Activated naive CD8-positive, alpha-beta T cell treated with anti-CD3 and anti-CD28 coated beads, Interleukin-2, amount 50 U/mL, for 24 hours (primary cell): ENCODE measurements around the gene KRTAP10-9.
"Not testable (repeated sequence)": the region's sequence is repeated elsewhere in the genome, so short reads cannot be mapped to it uniquely, and the experiment has no call there.

ENCODE experiments used
- ATAC-seq: fragments of 150-1000 bp; cut with Tn5 transposase; one replicate; pipeline ENCODE4 v1.10.0; 2021
- DNase-seq: peaks from one replicate; pipeline ENCODE4 v3.0.0; 2021
- H3K27ac Mint-ChIP-seq: one replicate; pipeline ENCODE4 v1.8.0; 2021; ENCODE audit warnings: mild to moderate bottlenecking, mixed read lengths
- H3K27me3 Mint-ChIP-seq: one replicate; pipeline ENCODE4 v1.8.0; 2021; ENCODE audit warnings: mixed read lengths
- H3K36me3 Mint-ChIP-seq: one replicate; pipeline ENCODE4 v1.8.0; 2021; ENCODE audit warnings: low read depth, mixed read lengths
- H3K4me1 Mint-ChIP-seq: one replicate; pipeline ENCODE4 v1.8.0; 2021; ENCODE audit warnings: mixed read lengths
- H3K4me3 Mint-ChIP-seq: one replicate; pipeline ENCODE4 v1.8.0; 2021; ENCODE audit warnings: mild to moderate bottlenecking, moderate library complexity, mixed read lengths
- H3K9me3 Mint-ChIP-seq: one replicate; pipeline ENCODE4 v1.8.0; 2021; ENCODE audit warnings: mixed read lengths

KRTAP10-9 gene

DNA sequence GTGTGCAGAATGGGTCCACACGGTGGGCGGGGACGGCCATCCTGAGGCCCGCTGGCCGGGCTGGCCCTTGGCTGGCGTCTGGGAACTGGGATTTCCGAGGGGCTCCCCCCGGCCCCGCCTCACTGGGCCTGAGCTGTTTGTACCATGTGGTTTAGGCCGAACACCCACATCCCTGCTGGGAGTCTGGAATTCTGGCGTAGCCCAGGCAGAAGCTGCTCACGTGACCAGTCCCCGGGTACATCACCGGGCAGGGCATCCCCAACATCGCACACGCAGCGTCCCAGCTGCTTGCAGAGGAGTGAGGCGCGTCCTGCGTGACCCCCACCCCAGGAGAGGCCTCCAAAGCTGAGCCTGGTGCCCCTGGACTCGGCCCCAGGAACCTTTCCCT lies 24.4 kb upstream of the KRTAP10-9 start:
- no peak for ATAC-seq
- Mint-ChIP-seq H3K36me3 (no peaks in the 10 kb centered on the region), H3K4me1 (no peaks in the 10 kb centered on the region), H3K9me3 (peaks cover 13% of the 10 kb centered on the region), H3K4me3 (no peak overlapping the region), H3K27ac (no peak overlapping the region), H3K27me3 (no peaks in the 10 kb centered on the region)
- no peak for DNase-seq

DNA sequence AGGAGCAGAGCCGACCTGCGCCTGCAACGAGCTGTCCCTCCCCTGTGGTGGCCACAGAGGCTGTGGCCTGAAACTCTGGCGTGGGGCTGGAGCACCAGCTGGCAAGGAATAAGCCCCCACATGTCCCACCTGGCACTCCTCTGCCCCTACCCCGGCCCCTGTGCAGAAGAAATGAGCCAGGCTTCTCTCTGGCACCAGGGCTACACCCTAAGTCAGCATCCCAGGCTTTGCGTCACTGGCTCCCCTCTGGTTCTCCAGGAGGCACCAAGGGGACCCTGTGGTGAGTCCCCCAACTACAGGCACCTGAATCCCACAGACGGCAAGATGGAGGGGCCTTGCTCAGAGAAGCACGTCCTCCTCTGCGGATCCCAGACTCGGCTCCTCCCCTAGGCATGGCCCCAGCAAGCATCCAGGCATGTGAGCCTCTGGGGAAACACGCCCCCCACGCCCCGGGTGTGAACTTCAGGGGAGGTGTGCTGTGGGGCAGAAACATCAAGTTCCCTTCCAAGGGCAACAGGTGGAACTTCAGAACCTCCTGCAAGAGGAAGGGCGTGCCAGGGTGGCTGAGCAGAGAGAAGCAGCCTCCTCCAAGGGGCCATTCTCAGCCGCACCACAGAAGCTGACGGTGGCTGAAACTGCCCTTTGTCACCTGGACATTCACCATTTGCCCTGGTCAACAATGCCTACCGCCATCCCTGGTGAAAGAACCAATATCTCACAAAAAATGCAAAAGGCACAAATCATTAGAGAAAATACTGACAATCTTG lies 23.6 kb upstream of the KRTAP10-9 start:
- ATAC-seq = no peak
- DNase-seq = no peak
- Mint-ChIP-seq H3K9me3 (peaks cover 13% of the 10 kb centered on the region), H3K27ac (no peak overlapping the region), H3K36me3 (no peaks in the 10 kb centered on the region), H3K27me3 (no peaks in the 10 kb centered on the region), H3K4me1 (no peaks in the 10 kb centered on the region), H3K4me3 (no peak overlapping the region)

DNA sequence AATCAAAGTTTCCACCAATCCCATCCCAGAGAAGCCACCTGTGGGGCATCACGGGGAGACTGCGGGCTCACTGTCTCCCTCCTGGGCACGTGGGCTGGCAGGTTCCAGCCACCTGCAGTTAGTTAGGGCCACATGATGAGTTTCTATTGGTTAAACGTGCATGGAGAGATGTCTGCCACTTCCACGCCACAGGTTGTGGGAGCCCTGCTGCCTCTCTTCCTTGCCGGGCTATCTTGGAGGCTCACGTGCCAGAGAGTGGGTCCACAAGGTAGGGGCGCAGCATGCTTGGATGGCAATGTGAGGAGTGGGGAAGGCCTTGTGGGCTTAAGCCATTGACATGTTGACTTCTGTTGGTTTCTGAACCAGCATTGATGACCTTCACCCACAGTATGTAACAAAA lies 23.0 kb upstream of the KRTAP10-9 start:
- Mint-ChIP-seq H3K4me3 (no peak overlapping the region), H3K27me3 (no peaks in the 10 kb centered on the region), H3K9me3 (peaks cover 9% of the 10 kb centered on the region), H3K4me1 (no peaks in the 10 kb centered on the region), H3K36me3 (no peaks in the 10 kb centered on the region), H3K27ac (no peak overlapping the region)
- DNase-seq (no peak), ATAC-seq (no peak)

DNA sequence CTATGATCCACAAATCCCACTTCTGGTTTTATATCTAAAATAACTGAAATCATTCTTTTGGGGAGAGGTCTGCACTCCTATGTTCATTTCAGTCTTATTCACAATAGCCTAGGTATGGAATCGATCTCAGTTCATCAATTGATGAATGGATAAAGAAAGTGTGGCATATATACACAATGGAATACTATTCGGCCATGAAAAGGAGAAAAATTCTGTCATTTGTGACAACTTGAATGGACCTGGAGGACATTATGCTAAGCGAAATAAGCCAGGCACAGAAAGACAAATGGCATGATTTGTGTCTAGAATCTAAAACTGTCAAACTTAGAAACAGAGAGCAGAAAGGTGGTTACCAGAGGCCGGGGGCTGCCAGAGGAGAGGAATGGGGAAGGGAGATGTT lies 20.4 kb upstream of the KRTAP10-9 start:
- ATAC-seq = no peak
- H3K27me3 Mint-ChIP-seq = no peaks in the 10 kb centered on the region
- no peaks in the 10 kb centered on the region for H3K4me1 Mint-ChIP-seq
- DNase-seq = no peak
- H3K27ac Mint-ChIP-seq = no peak overlapping the region
- peaks cover 3% of the 10 kb centered on the region for H3K36me3 Mint-ChIP-seq
- no peak overlapping the region for H3K4me3 Mint-ChIP-seq
- H3K9me3 Mint-ChIP-seq = peaks cover 23% of the 10 kb centered on the region

DNA sequence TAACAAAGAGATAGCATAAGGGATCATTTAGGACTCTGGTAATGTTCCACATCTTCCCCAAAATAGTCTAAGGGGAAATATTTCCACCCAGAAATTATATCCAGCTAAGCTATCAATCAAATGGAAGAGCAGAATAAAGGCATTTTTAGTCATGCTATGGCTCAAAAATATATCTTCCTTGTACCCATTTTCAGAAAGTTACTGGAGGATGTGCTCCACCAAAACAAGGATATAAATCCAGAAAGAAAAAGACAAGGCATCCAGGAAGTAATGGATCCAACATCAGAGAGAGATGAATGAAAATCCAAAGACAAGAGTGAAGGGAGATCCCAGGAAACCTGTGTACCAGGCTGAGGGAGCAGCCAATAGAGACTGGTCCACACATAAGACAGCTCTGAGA lies 17.7 kb upstream of the KRTAP10-9 start:
- H3K27me3 Mint-ChIP-seq = no peaks in the 10 kb centered on the region
- no peak overlapping the region for H3K27ac Mint-ChIP-seq
- H3K36me3 Mint-ChIP-seq = peaks cover 3% of the 10 kb centered on the region
- DNase-seq = no peak
- no peak for ATAC-seq
- H3K9me3 Mint-ChIP-seq = peaks cover 26% of the 10 kb centered on the region
- no peaks in the 10 kb centered on the region for H3K4me1 Mint-ChIP-seq
- no peak overlapping the region for H3K4me3 Mint-ChIP-seq

DNA sequence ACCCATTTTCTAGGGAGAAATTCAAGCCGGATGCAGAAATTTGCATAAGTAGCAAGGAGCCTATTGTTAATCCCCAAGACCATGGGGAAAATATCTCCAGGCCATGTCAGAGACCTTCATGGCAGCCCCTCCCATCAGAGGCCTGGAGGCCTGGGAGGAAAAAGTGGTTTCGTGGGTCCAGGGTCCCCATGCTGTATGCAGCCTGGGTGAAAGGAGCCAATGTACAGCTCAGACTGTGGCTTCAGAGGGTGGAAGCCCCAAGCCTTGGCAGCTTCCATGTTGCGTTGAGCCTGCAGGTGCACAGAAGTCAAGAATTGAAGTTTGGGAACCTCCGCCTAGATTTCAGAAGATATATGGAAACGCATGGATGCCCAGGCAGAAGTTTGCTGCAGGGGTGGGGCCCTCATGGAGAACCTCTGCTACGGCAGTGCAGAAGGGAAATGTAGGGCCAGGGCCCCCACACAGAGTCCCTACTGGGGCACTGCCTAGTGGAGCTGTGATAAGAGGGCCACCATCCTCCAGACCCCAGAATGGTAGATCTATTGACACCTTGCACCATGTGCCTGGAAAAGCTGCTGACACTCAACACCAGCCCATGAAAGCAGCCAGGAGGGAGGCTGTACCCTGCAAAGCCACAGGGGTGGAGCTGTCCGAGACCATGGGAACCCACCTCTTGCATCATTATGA lies 16.6 kb upstream of the KRTAP10-9 start:
- DNase-seq, H3K27ac Mint-ChIP-seq, H3K27me3 Mint-ChIP-seq, ATAC-seq, H3K4me1 Mint-ChIP-seq, H3K36me3 Mint-ChIP-seq, H3K4me3 Mint-ChIP-seq: not testable (repeated sequence)
- H3K9me3 Mint-ChIP-seq = peaks cover 19% of the 10 kb centered on the region

DNA sequence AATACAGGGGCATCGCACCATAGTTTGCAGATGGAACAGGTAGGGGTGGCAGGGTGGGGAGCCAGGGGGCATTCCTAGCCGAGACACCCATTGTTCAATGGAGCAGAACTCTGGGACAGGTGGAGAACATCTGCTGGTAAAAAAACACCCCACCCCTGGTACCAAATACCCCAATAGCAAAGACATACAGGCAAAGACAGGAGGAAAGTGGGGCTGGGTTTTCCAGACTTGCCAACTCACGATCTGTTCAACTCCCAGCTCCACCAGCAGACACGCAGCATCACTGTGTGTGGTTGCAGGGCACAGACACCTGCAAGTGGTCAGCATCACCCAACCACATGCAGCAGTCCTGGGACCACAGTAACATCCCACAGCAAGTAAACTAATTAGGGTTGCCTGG lies 15.3 kb upstream of the KRTAP10-9 start:
- Mint-ChIP-seq H3K9me3 (peaks cover 19% of the 10 kb centered on the region), H3K4me1 (peaks cover 6% of the 10 kb centered on the region), H3K27me3 (no peaks in the 10 kb centered on the region), H3K36me3 (peaks cover 3% of the 10 kb centered on the region), H3K4me3 (no peak overlapping the region), H3K27ac (no peak overlapping the region)
- DNase-seq (no peak), ATAC-seq (no peak)

DNA sequence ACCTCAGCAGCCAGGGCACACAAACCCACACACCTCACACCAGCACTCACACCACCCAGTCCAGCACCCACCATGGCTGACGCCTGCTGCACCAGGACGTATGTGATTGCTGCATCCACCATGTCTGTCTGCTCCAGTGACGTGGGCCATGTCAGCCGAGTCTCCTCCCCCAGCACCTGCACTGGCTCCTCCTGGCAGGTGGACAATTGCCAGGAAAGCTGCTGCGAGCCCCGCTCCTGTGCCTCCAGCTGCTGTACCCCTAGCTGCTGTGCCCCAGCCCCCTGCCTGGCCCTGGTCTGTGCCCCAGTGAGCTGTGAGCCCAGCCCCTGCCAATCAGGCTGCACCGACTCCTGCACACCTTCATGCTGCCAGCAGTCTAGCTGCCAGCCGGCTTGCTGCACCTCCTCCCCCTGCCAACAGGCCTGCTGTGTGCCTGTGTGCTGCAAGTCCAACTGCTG lies 14.8 kb upstream of the KRTAP10-9 start, which contains the start of gene KRTAP10-8:
Gene KRTAP10-8, plus strand, starts transcription at position 51 of the 458 bp plus-strand sequence. Its CDS starts 22 bp downstream, at position 73.
- H3K4me1 Mint-ChIP-seq = peaks cover 9% of the 10 kb centered on the region
- no peak for ATAC-seq
- H3K36me3 Mint-ChIP-seq = peaks cover 3% of the 10 kb centered on the region
- no peak for DNase-seq
- peaks cover 19% of the 10 kb centered on the region for H3K9me3 Mint-ChIP-seq
- no peaks in the 10 kb centered on the region for H3K27me3 Mint-ChIP-seq
- H3K27ac Mint-ChIP-seq = no peak within 1 kb of the TSS
- no peak within 1 kb of the TSS for H3K4me3 Mint-ChIP-seq

DNA sequence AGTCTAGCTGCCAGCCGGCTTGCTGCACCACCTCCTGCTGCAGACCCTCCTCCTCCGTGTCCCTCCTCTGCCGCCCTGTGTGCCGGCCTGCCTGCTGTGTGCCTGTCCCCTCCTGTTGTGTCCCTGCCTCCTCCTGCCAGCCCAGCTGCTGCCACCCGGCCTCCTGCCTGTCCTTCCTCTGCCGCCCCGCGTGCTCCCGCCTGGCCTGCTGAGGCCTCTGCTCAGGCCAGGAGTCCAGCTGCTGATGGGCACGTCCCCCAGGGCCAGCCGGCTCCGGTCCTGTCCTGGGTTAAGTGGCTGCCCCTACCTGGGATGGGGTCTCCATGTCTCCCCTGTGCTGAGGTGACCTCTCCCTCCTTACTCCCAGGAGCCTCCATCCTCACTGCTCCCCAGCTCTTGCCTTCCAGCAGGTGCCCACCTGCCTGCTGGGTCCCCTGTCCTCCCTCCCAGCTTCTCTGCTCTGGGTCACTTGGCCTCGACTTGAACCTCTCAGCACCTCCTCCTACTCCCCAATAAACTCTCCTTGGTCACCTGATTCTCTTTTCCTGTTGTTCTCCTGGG lies 14.1 kb upstream of the KRTAP10-9 start:
- H3K27ac Mint-ChIP-seq = no peak overlapping the region
- H3K9me3 Mint-ChIP-seq = peaks cover 19% of the 10 kb centered on the region
- ATAC-seq (no peak), DNase-seq (no peak)
- no peaks in the 10 kb centered on the region for H3K27me3 Mint-ChIP-seq
- H3K4me3 Mint-ChIP-seq = no peak overlapping the region
- peaks cover 16% of the 10 kb centered on the region for H3K4me1 Mint-ChIP-seq
- H3K36me3 Mint-ChIP-seq = peaks cover 3% of the 10 kb centered on the region

DNA sequence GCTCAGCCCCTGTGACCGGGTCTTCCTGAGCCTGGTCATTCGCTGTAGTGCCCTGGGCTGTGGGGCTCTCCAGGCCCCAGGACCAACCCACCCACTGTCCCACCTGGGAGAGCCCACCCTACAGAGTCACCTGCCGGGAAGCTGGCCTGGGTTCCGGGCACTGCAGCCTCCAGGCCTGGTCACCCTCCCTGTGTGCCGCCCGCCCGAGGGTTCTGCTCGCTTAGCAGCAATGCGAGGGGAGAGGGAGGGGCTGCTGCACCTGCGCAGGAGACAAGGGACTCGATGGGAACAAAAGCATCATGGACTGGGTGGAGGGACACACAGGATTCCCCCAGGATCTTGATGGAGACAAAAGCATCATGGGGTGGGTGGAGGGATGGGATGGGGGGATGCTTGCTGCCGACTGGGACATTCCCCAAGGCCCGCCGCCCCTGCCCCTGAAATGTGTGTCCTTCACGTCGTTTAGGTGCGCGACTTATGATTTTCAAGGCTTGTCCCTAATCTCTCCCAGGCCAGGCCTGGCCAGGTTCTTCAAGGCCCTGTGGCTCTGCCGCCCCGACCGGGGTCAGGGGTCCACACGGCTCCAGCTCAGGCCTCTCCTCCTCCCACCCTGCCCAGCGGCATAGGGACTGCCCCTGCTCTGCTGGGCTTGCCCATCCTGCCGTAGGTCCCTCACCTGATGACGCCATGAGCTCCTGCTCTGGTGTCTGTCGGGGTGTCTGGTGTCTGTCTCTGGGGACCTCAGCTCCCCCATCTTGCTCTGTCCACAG lies 13.3 kb upstream of the KRTAP10-9 start:
- DNase-seq = no peak
- H3K27ac Mint-ChIP-seq = no peak overlapping the region
- peaks cover 3% of the 10 kb centered on the region for H3K36me3 Mint-ChIP-seq
- H3K4me3 Mint-ChIP-seq = no peak overlapping the region
- no peaks in the 10 kb centered on the region for H3K27me3 Mint-ChIP-seq
- ATAC-seq = no peak
- H3K4me1 Mint-ChIP-seq = peaks cover 24% of the 10 kb centered on the region
- H3K9me3 Mint-ChIP-seq = peaks cover 24% of the 10 kb centered on the region

DNA sequence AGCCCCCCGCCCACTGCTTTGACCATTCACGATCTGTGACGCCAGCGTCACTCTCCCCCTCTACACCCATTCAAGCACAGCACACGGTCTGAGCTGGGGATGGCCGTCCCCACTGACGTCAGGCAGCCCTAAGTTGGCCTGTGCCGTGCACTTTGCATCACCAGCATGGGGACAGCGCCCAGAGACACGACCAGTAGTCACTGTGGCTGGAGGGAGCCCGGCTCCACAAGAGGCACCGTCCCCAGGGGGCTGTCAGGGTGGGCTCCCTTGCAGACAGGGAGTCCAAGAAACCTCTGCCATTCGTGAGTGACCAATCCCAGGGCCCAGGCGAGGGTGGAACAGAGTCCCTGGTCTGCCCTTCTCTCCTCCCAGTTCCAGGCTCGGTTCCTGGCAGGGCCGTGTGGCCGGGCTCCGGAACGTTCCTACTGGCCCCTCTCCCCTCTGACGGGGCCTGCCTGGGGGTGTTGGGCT lies 12.7 kb upstream of the KRTAP10-9 start:
- Mint-ChIP-seq H3K27me3 (no peaks in the 10 kb centered on the region), H3K27ac (no peak overlapping the region), H3K4me1 (peaks cover 30% of the 10 kb centered on the region), H3K36me3 (peaks cover 9% of the 10 kb centered on the region), H3K9me3 (peaks cover 25% of the 10 kb centered on the region), H3K4me3 (no peak overlapping the region)
- ATAC-seq (no peak), DNase-seq (no peak)

DNA sequence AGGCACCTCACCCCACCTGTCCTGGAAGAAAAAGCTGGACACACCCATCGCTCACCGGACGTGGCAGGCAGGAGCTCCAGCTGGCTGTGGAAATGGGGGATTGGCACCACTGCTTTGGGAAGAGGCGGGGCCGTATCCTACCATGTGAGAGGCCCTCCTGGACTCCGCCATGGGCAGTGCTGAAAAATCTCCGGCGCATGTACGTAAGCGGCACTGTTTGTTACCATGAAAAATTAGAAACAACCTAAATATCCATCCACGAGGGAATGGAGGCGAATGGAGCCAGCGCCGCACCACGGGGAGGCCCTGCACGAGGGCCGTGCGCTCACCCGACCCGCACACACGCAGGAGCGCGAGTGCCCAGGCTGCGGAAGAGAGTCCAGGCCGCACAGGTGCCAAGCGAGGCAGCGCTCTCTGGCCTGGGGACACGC lies 11.9 kb upstream of the KRTAP10-9 start:
- no peak for ATAC-seq
- no peaks in the 10 kb centered on the region for H3K27me3 Mint-ChIP-seq
- H3K27ac Mint-ChIP-seq = no peak overlapping the region
- peaks cover 25% of the 10 kb centered on the region for H3K9me3 Mint-ChIP-seq
- no peak for DNase-seq
- no peak overlapping the region for H3K4me3 Mint-ChIP-seq
- H3K36me3 Mint-ChIP-seq = peaks cover 14% of the 10 kb centered on the region
- H3K4me1 Mint-ChIP-seq = peaks cover 37% of the 10 kb centered on the region

DNA sequence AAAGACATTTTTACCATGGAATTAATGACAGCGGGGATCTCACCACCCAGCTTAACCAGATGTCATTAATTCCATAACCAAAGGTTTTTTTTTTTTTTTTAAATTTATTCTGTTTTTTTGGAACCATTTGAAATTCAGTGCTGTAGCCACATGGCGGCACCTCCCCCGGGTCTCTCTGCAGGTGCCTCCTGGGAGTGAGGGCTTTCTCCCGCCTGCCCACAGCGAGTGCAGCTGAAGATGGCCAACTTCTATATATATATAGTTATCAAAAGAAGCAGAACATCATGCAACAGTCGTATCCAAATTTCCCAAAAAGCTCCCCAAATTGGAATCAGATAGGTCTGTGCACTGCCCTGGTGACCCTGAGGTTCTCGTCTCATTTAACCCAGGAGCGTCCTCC lies 11.4 kb upstream of the KRTAP10-9 start:
- DNase-seq (no peak), ATAC-seq (no peak)
- H3K27ac Mint-ChIP-seq = no peak overlapping the region
- no peak overlapping the region for H3K4me3 Mint-ChIP-seq
- no peaks in the 10 kb centered on the region for H3K27me3 Mint-ChIP-seq
- H3K9me3 Mint-ChIP-seq = peaks cover 28% of the 10 kb centered on the region
- H3K4me1 Mint-ChIP-seq = peaks cover 37% of the 10 kb centered on the region
- H3K36me3 Mint-ChIP-seq = peaks cover 16% of the 10 kb centered on the region

DNA sequence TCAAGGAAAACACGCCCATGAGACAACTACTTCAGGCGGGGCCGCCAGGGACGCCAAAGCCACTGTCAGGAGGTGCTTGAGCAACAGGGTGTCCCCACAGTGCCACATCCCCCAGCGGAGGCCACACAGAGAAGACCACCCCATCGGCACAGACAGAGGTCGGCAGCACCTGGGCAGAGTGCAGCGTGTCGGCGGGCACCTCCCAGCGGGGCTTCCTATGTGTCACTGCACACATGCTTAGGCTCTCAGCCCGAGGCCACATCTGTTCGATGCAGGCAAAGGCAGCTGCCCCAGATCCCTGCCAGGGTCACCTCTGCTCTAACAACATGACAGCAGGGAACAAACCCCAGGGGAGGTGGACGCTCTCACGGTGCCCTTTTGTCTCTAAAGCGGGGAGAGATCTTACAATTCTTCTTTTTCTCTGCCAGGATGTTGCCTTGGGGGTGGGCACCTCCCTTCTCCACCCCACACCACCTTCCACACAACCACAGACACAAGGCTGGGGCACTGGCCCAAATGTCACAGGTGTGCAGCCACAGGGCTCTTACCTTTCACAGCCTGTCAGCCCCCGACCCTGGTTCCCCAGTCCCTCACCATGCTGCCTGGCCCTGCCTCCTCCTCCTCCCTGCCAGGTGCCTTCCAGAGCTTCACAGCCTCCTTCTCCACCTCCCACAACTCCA lies 10.8 kb upstream of the KRTAP10-9 start:
- Mint-ChIP-seq H3K36me3 (peaks cover 21% of the 10 kb centered on the region), H3K27me3 (no peaks in the 10 kb centered on the region), H3K27ac (no peak overlapping the region), H3K4me3 (no peak overlapping the region), H3K9me3 (peaks cover 33% of the 10 kb centered on the region), H3K4me1 (peaks cover 37% of the 10 kb centered on the region)
- ATAC-seq (no peak), DNase-seq (no peak)
